Astrocyte (in vitro differentiated cells and primary cell): ENCODE measurements around the gene SNX12. TPM values are rescaled to one million over a fixed set of nuclear protein-coding genes. Genes with fewer than 3 reads are reported as not detected.

Experiments used
- DNase-seq: peaks from one replicate; pipeline ENCODE4 v3.0.0-alpha.2; 2010; ENCODE audit warnings: low read depth
- FAIRE-seq: peaks from 2 replicates; lab custom pipeline; 2011; peaks lifted over from hg19 to GRCh38; lab: Jason Lieb, UNC
- H2AFZ ChIP-seq: 2 replicates; pipeline ENCODE4 v1.6.0; 2012; ENCODE audit warnings: low read depth, low read length, inconsistent platforms
- H3K27ac ChIP-seq: 2 replicates; pipeline ENCODE4 v1.5.1; 2011; ENCODE audit warnings: low read depth, low read length, inconsistent platforms
- H3K27me3 ChIP-seq: 2 replicates; pipeline ENCODE4 v1.6.0; 2011; ENCODE audit warnings: low read length, inconsistent platforms; ENCODE audit not compliant: insufficient read depth
- H3K36me3 ChIP-seq: 2 replicates; pipeline ENCODE4 v1.5.1; 2011; ENCODE audit warnings: low read length, inconsistent platforms; ENCODE audit not compliant: insufficient read depth
- H3K4me1 ChIP-seq: 2 replicates; pipeline ENCODE4 v1.5.1; 2011; ENCODE audit warnings: low read length, inconsistent platforms; ENCODE audit not compliant: insufficient read depth
- H3K4me2 ChIP-seq: 2 replicates; pipeline ENCODE4 v1.6.0; 2012; ENCODE audit warnings: low read length, inconsistent platforms
- H3K4me3 ChIP-seq: 2 replicates; pipeline ENCODE4 v1.5.1; 2011; ENCODE audit warnings: low read depth, mild to moderate bottlenecking, low read length, inconsistent platforms; ENCODE audit not compliant: insufficient read depth
- H3K79me2 ChIP-seq: 2 replicates; pipeline ENCODE4 v1.6.0; 2012; ENCODE audit warnings: mild to moderate bottlenecking, low read length, inconsistent platforms; ENCODE audit not compliant: insufficient read depth
- H3K9ac ChIP-seq: 2 replicates; pipeline ENCODE4 v1.6.0; 2012; ENCODE audit warnings: mild to moderate bottlenecking, low read length, inconsistent platforms
- H3K9me3 ChIP-seq: 2 replicates; pipeline ENCODE4 v1.5.1; 2012; ENCODE audit warnings: low read depth, mild to moderate bottlenecking, low read length, inconsistent platforms; ENCODE audit not compliant: insufficient read depth
- H4K20me1 ChIP-seq: 2 replicates; pipeline ENCODE4 v1.6.0; 2012; ENCODE audit warnings: low read length, inconsistent platforms; ENCODE audit not compliant: insufficient read depth
- H3K27ac Mint-ChIP-seq: one replicate; pipeline ENCODE4 v1.8.0; 2021; ENCODE audit warnings: mild to moderate bottlenecking, mixed read lengths; ENCODE audit not compliant: unreplicated experiment
- H3K27me3 Mint-ChIP-seq: one replicate; pipeline ENCODE4 v1.8.0; 2021; ENCODE audit warnings: low read depth, mixed read lengths; ENCODE audit not compliant: unreplicated experiment
- H3K36me3 Mint-ChIP-seq: one replicate; pipeline ENCODE4 v1.8.0; 2021; ENCODE audit warnings: low read depth, mixed read lengths; ENCODE audit not compliant: unreplicated experiment
- H3K4me1 Mint-ChIP-seq: one replicate; pipeline ENCODE4 v1.8.0; 2021; ENCODE audit warnings: low read depth, mixed read lengths; ENCODE audit not compliant: unreplicated experiment
- H3K4me3 Mint-ChIP-seq: one replicate; pipeline ENCODE4 v1.8.0; 2021; ENCODE audit warnings: mild to moderate bottlenecking, moderate library complexity, mixed read lengths; ENCODE audit not compliant: unreplicated experiment
- H3K9me3 Mint-ChIP-seq: one replicate; pipeline ENCODE4 v1.8.0; 2021; ENCODE audit warnings: mild to moderate bottlenecking, mixed read lengths; ENCODE audit not compliant: unreplicated experiment
- EZH2 ChIP-seq: IDR thresholded peaks from 2 replicates; pipeline ENCODE4 v1.6.1; 2012; ENCODE audit warnings: mild to moderate bottlenecking, low read length, inconsistent platforms; ENCODE audit not compliant: insufficient read depth
- total RNA-seq: library from RNA; stranded (reverse); gene quantifications from 2 replicates; pipeline ENCODE4 v1.2.1, GENCODE V29; 2021
- TF ChIP-seq, protein P1 (sequence below): IDR thresholded peaks from 2 replicates; pipeline ENCODE4 v1.5.1; 2011; ENCODE audit warnings: low read depth, mild to moderate bottlenecking, inconsistent platforms, low read length, moderate library complexity; ENCODE audit not compliant: insufficient read depth

The SNX12 gene
- total RNA-seq, 1 donor from 2014 or later, result 76.6 TPM

- no peak overlapping the region for H3K4me3 Mint-ChIP-seq
- no peak for DNase-seq
- no peak overlapping the region for H3K27ac Mint-ChIP-seq
- H3K79me2 ChIP-seq, result peaks cover 22% of the 10 kb centered on the region
- H3K36me3 Mint-ChIP-seq, result peaks cover 4% of the 10 kb centered on the region
- no peaks in the 10 kb centered on the region for H3K9me3 Mint-ChIP-seq
- TF ChIP-seq, protein P1, sequence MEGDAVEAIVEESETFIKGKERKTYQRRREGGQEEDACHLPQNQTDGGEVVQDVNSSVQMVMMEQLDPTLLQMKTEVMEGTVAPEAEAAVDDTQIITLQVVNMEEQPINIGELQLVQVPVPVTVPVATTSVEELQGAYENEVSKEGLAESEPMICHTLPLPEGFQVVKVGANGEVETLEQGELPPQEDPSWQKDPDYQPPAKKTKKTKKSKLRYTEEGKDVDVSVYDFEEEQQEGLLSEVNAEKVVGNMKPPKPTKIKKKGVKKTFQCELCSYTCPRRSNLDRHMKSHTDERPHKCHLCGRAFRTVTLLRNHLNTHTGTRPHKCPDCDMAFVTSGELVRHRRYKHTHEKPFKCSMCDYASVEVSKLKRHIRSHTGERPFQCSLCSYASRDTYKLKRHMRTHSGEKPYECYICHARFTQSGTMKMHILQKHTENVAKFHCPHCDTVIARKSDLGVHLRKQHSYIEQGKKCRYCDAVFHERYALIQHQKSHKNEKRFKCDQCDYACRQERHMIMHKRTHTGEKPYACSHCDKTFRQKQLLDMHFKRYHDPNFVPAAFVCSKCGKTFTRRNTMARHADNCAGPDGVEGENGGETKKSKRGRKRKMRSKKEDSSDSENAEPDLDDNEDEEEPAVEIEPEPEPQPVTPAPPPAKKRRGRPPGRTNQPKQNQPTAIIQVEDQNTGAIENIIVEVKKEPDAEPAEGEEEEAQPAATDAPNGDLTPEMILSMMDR, result no peak
- H3K4me1 ChIP-seq, result no peaks in the 10 kb centered on the region
- no peaks in the 10 kb centered on the region for H3K27me3 Mint-ChIP-seq
- peaks cover 8% of the 10 kb centered on the region for H3K4me1 Mint-ChIP-seq
- peaks cover 8% of the 10 kb centered on the region for H4K20me1 ChIP-seq
- H3K9me3 ChIP-seq, result no peaks in the 10 kb centered on the region
- no peak overlapping the region for H2AFZ ChIP-seq
- H3K4me3 ChIP-seq, result no peak overlapping the region
- no peak overlapping the region for H3K27ac ChIP-seq
- H3K27me3 ChIP-seq, result no peaks in the 10 kb centered on the region
- no peak overlapping the region for H3K9ac ChIP-seq
- no peak for FAIRE-seq
- H3K4me2 ChIP-seq, result no peak overlapping the region
- peaks cover 10% of the 10 kb centered on the region for H3K36me3 ChIP-seq
Observed at GRCh38 chrX:71060127-71060526, 8.0 kb downstream of the SNX12 start.

DNA sequence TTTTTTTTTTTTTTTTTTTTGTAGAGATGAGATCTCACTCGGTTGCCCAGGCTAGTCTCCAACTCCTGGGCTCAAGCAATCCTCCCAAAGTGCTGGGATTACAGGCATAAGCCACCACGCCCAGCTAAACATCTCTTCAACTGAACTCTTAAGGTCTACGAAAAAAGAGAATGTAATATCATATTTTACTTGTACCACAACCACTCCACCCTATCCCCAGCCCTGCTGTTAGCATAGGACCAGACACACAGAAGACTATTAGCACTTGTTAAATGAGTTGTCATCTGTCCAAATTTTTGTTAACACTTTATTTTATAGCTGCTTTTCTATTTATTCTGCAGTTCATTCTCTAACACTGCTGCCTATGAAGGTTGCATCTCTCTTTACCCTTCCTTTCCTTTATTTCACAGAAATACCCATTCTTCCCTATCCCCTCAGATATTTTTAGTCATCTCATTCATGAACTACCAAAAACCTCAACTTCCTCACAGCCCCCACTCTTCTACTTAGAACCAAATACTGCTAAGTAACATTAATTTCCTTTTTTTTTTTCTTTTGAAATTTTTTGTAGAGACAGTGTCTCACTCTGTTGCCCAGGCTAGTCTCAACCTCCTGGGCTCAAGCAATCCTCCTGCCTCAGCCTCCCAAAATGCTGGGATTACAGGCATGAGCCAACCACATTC is 10.1 kb downstream of the SNX12 start:
- H3K4me3 Mint-ChIP-seq, result no peak overlapping the region
- H3K36me3 Mint-ChIP-seq, result peaks cover 4% of the 10 kb centered on the region
- H3K9ac ChIP-seq, result no peak overlapping the region
- no peak overlapping the region for H3K4me3 ChIP-seq
- H3K27ac ChIP-seq, result no peak overlapping the region
- H3K9me3 ChIP-seq, result no peaks in the 10 kb centered on the region
- no peaks in the 10 kb centered on the region for H3K27me3 ChIP-seq
- no peak for TF ChIP-seq EZH2
- TF ChIP-seq, protein P1, result no peak
- H3K27me3 Mint-ChIP-seq, result no peaks in the 10 kb centered on the region
- peaks cover 10% of the 10 kb centered on the region for H3K36me3 ChIP-seq
- DNase-seq, result no peak
- no peak overlapping the region for H2AFZ ChIP-seq
- no peaks in the 10 kb centered on the region for H3K9me3 Mint-ChIP-seq
- H3K79me2 ChIP-seq, result peaks cover 5% of the 10 kb centered on the region
- peaks cover 3% of the 10 kb centered on the region for H3K4me1 Mint-ChIP-seq
- no peaks in the 10 kb centered on the region for H4K20me1 ChIP-seq
- no peak overlapping the region for H3K27ac Mint-ChIP-seq
- no peak overlapping the region for H3K4me2 ChIP-seq
- peak; percentile 89 for FAIRE-seq
- no peaks in the 10 kb centered on the region for H3K4me1 ChIP-seq

DNA sequence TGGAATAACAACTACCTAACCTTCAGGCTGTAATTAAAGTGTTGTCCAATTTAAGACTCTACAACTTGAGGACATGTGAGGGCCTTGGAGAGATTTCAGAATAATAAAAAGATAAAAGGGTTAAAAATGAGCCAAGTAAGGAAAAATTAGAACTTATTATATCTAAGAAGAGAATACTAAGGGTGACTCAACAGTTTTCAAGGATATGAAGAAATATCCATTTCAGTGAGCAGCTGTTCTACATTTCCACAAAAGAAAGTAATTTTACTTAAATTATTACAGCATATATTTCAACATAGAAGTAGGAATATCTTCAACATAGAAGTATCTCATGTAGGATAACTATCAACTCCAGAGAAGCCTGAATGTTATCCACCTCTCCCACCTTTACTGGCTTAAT is 11.3 kb downstream of the SNX12 start:
- TF ChIP-seq, protein P1, result no peak
- TF ChIP-seq EZH2, result no peak
- no peak overlapping the region for H3K4me3 Mint-ChIP-seq
- no peaks in the 10 kb centered on the region for H3K27me3 ChIP-seq
- H3K9me3 ChIP-seq, result no peaks in the 10 kb centered on the region
- no peak overlapping the region for H2AFZ ChIP-seq
- no peak overlapping the region for H3K9ac ChIP-seq
- DNase-seq (peak; percentile 6), FAIRE-seq (no peak)
- H3K4me2 ChIP-seq, result no peak overlapping the region
- H3K4me3 ChIP-seq, result no peak overlapping the region
- no peaks in the 10 kb centered on the region for H3K9me3 Mint-ChIP-seq
- H3K27me3 Mint-ChIP-seq, result no peaks in the 10 kb centered on the region
- peaks cover 6% of the 10 kb centered on the region for H3K36me3 ChIP-seq
- peaks cover 3% of the 10 kb centered on the region for H3K4me1 Mint-ChIP-seq
- H3K36me3 Mint-ChIP-seq, result peaks cover 2% of the 10 kb centered on the region
- no peaks in the 10 kb centered on the region for H3K79me2 ChIP-seq
- H3K27ac ChIP-seq, result peak overlapping the region; percentile 12
- H3K4me1 ChIP-seq, result no peaks in the 10 kb centered on the region
- H3K27ac Mint-ChIP-seq, result no peak overlapping the region
- no peaks in the 10 kb centered on the region for H4K20me1 ChIP-seq
